ENCODE data around the gene C1GALT1C1L. TPM values are rescaled to one million over a fixed set of nuclear protein-coding genes. Genes with fewer than 3 reads are reported as not detected.
A peak's percentile ranks its signal among the peaks of the same experiment; 100 is the strongest.

Gene C1GALT1C1L
- total RNA-seq, 1 experiment from 2014 or later: not detected

DNA sequence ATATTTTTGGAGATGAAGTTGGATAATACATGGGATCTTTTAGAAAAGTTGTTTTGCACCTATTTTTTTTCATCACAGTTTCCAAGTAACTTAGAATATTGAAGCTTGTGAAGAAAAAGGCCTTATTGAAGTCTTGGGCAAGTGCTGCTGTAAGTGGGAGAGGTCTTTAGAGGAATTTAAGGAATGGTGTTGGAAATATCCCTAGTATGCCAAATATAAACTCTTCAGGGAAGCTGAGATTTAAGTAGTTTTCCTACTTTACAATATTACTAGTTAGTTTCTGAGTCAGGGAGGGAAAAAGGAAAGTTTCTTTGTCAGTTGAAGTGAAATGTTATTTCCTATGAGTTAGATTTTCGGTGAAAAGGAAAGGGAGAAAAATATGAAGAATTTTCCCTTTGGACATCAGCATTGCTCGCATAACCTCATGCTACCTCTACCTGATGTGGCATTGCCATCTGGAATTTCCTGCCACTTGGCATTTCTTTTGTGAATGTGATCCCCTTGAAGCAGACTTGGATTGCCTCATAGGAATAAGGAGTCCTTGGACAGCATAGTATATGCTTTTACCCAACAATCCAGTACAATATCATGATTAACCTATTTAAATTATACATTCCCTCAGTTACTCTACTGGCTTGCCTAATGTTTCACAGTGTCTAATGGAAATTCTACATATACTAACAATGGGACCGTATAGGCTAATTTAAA is 27.1 kb downstream of the C1GALT1C1L start:
- Histone ChIP-seq H3K14ac (ENCODE audit: insufficient read depth, low read length) (no peak overlapping the region), H2BK15ac (ENCODE audit: low read depth, low read length) (no peak overlapping the region), H2BK5ac (ENCODE audit: insufficient read length, low read length) (no peak overlapping the region), H3K79me1 (ENCODE audit: insufficient read depth, low read depth, low read length, poor library complexity, severe bottlenecking) (no peaks in the 10 kb centered on the region), H2BK120ac (ENCODE audit: low read depth, low read length, poor library complexity, severe bottlenecking) (no peak overlapping the region), H3K4me2 (ENCODE audit: insufficient read depth, insufficient read length, low read length) (no peak overlapping the region), H3K23ac (ENCODE audit: insufficient read length, low read depth, low read length) (no peak overlapping the region), H3K27ac (ENCODE audit: insufficient read length, low read depth, low read length) (no peak overlapping the region), H2BK12ac (ENCODE audit: insufficient read length, low read depth, low read length) (no peak overlapping the region), H3T11ph (ENCODE audit: low read length) (no peak overlapping the region), H4K91ac (ENCODE audit: insufficient read length, low read depth, low read length) (no peak overlapping the region), H2BK20ac (ENCODE audit: low read depth, low read length, poor library complexity, severe bottlenecking) (no peak overlapping the region), H3K9ac (ENCODE audit: extremely low read depth, insufficient read length, low read length) (no peak overlapping the region), H3K27me3 (ENCODE audit: insufficient read depth, low read length) (no peaks in the 10 kb centered on the region), H4K8ac (replicated peaks; ENCODE audit: insufficient read length, low read depth, low read length) (no peak overlapping the region), H3K56ac (ENCODE audit: insufficient read length, low read depth, low read length) (no peak overlapping the region), H3K23me2 (ENCODE audit: insufficient read length, low read depth, low read length, poor library complexity, severe bottlenecking) (no peaks in the 10 kb centered on the region), H3K4me1 (ENCODE audit: insufficient read depth, low read length) (no peaks in the 10 kb centered on the region), H2AK5ac (ENCODE audit: insufficient read length, low read length) (no peak overlapping the region), H4K5ac (ENCODE audit: insufficient read length, low read depth, low read length) (no peak overlapping the region), H3K9me3 (ENCODE audit: control insufficient read depth, low read depth, low read length) (no peaks in the 10 kb centered on the region), H4K20me1 (ENCODE audit: control insufficient read depth, insufficient read depth, insufficient read length) (no peaks in the 10 kb centered on the region), H2AFZ (ENCODE audit: low read length) (no peak overlapping the region), H3K4ac (ENCODE audit: low read depth, low read length) (no peak overlapping the region), H3K79me2 (ENCODE audit: insufficient read depth, low read length) (no peaks in the 10 kb centered on the region), H3K18ac (ENCODE audit: insufficient read length, low read depth, low read length) (no peak overlapping the region)
- H3K27ac Mint-ChIP-seq: peak overlapping the region in 1 of 3 experiments; percentile 34; a peak in 1 of 7 replicates
- H3K9me3 Mint-ChIP-seq: no peaks in the 10 kb centered on the region
- no peak overlapping the region for H3K4me3 Mint-ChIP-seq
- DNase-seq: no peak
- H3K27me3 Mint-ChIP-seq (ENCODE audit: low read depth): no peaks in the 10 kb centered on the region; the same call in 1 of the 2 replicates
- no peaks in the 10 kb centered on the region for H3K36me3 Mint-ChIP-seq (ENCODE audit: insufficient read depth in 1 of 3, low read depth in 3 of 3)
- TF ChIP-seq, protein P1, sequence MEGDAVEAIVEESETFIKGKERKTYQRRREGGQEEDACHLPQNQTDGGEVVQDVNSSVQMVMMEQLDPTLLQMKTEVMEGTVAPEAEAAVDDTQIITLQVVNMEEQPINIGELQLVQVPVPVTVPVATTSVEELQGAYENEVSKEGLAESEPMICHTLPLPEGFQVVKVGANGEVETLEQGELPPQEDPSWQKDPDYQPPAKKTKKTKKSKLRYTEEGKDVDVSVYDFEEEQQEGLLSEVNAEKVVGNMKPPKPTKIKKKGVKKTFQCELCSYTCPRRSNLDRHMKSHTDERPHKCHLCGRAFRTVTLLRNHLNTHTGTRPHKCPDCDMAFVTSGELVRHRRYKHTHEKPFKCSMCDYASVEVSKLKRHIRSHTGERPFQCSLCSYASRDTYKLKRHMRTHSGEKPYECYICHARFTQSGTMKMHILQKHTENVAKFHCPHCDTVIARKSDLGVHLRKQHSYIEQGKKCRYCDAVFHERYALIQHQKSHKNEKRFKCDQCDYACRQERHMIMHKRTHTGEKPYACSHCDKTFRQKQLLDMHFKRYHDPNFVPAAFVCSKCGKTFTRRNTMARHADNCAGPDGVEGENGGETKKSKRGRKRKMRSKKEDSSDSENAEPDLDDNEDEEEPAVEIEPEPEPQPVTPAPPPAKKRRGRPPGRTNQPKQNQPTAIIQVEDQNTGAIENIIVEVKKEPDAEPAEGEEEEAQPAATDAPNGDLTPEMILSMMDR (conservative IDR thresholded peaks at IDR 0.05): no peak
- H3K4me1 Mint-ChIP-seq: no peaks in the 10 kb centered on the region
- WGBS (ENCODE audit: extremely low coverage, insufficient read length, low lambda C conversion rate): 100% methylated on average over 1 of the region's 3 CpGs
